GM21528 (cell line): Measurements from ENCODE around the gene PTGS1.
"Not testable (repeated sequence)": the region's sequence is repeated elsewhere in the genome, so short reads cannot be mapped to it uniquely, and the experiment has no call there.

Experiments
- ATAC-seq: cut with Tn5 transposase; IDR thresholded peaks from one replicate; pipeline ENCODE4 v1.9.1; 2021; ENCODE audit warnings: mild to moderate bottlenecking, moderate library complexity; ENCODE audit not compliant: unreplicated experiment, low FRiP score

The PTGS1 gene

GRCh38 chr9:122394265-122395125 lies 23.7 kb downstream of the PTGS1 start:
- no peak for ATAC-seq

- ATAC-seq = no peak
These were observed 25.9 kb downstream of the PTGS1 start for GRCh38 chr9:122396614-122397148.

GRCh38 chr9:122397749-122398148 lies 26.9 kb downstream of the PTGS1 start:
- ATAC-seq = no peak

- no peak for ATAC-seq
These were observed 27.6 kb downstream of the PTGS1 start for GRCh38 chr9:122398371-122398924.

- no peak for ATAC-seq
These were observed 31.1 kb downstream of the PTGS1 start for GRCh38 chr9:122401896-122402295.

- ATAC-seq = no peak
These were observed 31.6 kb downstream of the PTGS1 start for GRCh38 chr9:122402403-122402871.

GRCh38 chr9:122402874-122403273 lies 32.0 kb downstream of the PTGS1 start:
- ATAC-seq = no peak

GRCh38 chr9:122403381-122404000 lies 32.7 kb downstream of the PTGS1 start:
- ATAC-seq = no peak

GRCh38 chr9:122405304-122406069 lies 34.7 kb downstream of the PTGS1 start:
- not testable (repeated sequence) for ATAC-seq

- no peak for ATAC-seq
These were observed 35.5 kb downstream of the PTGS1 start for GRCh38 chr9:122406070-122406890.

GRCh38 chr9:122414108-122414507 lies 43.3 kb downstream of the PTGS1 start:
- not testable (repeated sequence) for ATAC-seq

- ATAC-seq = no peak
These were observed 47.2 kb downstream of the PTGS1 start for GRCh38 chr9:122418016-122418415.

- ATAC-seq = no peak
These were observed 49.5 kb downstream of the PTGS1 start for GRCh38 chr9:122420315-122420714.

GRCh38 chr9:122425087-122425486 lies 54.3 kb downstream of the PTGS1 start:
- ATAC-seq = no peak

GRCh38 chr9:122426723-122427122 lies 55.9 kb downstream of the PTGS1 start:
- ATAC-seq = no peak

GRCh38 chr9:122442568-122442967 lies 71.7 kb downstream of the PTGS1 start:
- no peak for ATAC-seq

GRCh38 chr9:122444041-122444733 lies 73.4 kb downstream of the PTGS1 start:
- no peak for ATAC-seq
